Measurements from ENCODE around the gene ENO2.
A peak's percentile ranks its signal among the peaks of the same experiment; 100 is the strongest.

The ENO2 gene

GRCh38 chr12:6962285-6963015 lies 48.1 kb downstream of the ENO2 start:
- peak overlapping the region; percentile 47 for H3K27ac ChIP-seq (replicated peaks; ENCODE audit: low read length)
- H2AFZ ChIP-seq (ENCODE audit: low read length), result peak overlapping the region; percentile 86
- peak overlapping the region; percentile 56 for H3K9ac ChIP-seq (ENCODE audit: low read depth, low read length, poor library complexity)
- WGBS, 2 donors (ENCODE audit: extremely low coverage in 2 of 2, insufficient read length in 2 of 2, insufficient replicate concordance in 1 of 2), result no CpG with 5 or more reads among the region's 25 CpGs
- H2BK5ac ChIP-seq (ENCODE audit: low read length), result peak overlapping the region; percentile 67
- no peaks in the 10 kb centered on the region for H3K27me3 ChIP-seq (ENCODE audit: control insufficient read depth in 3 of 3, insufficient read depth in 3 of 3, low read depth in 1 of 3, low read length in 3 of 3)
- H3K9me3 ChIP-seq (replicated peaks in 1 of 2; ENCODE audit: control insufficient read depth in 2 of 2, insufficient read depth in 1 of 2, low read depth in 1 of 2, low read length in 2 of 2), result no peaks in the 10 kb centered on the region
- peak overlapping the region; percentile 83 for H2BK120ac ChIP-seq (ENCODE audit: low read depth, low read length)
- H2BK15ac ChIP-seq (ENCODE audit: low read length), result peak overlapping the region; percentile 98
- peak overlapping the region; percentile 99 for H3K18ac ChIP-seq (ENCODE audit: low read length)
- no peaks in the 10 kb centered on the region for H3K79me1 ChIP-seq (ENCODE audit: low read depth, low read length)
- H3K23ac ChIP-seq (ENCODE audit: low read depth, low read length, poor library complexity), result peak overlapping the region; percentile 70
- H3K36me3 ChIP-seq (replicated peaks in 1 of 2; ENCODE audit: control insufficient read depth in 2 of 2, insufficient read depth in 2 of 2, low read length in 2 of 2), result peaks cover 15 to 34% of the 10 kb centered on the region in 2 donors
- no peak overlapping the region for H3K4me2 ChIP-seq (ENCODE audit: insufficient read depth, low read length, poor library complexity, severe bottlenecking)
- no peak for DNase-seq (ENCODE audit: low spot score)
- peak overlapping the region; percentile 52 for H4K8ac ChIP-seq (ENCODE audit: low read depth, low read length)
- H2AK5ac ChIP-seq (ENCODE audit: low read depth, low read length), result peak overlapping the region; percentile 98
- H3K4ac ChIP-seq (ENCODE audit: low read length), result peak overlapping the region; percentile 77
- H3K4me1 ChIP-seq (ENCODE audit: control insufficient read depth in 2 of 2, insufficient read depth in 1 of 2, low read depth in 1 of 2, low read length in 2 of 2), result peaks cover 15 to 23% of the 10 kb centered on the region in 2 donors
- H3K14ac ChIP-seq (ENCODE audit: low read length), result peak overlapping the region; percentile 78
- peak overlapping the region; percentile 79 for H4K91ac ChIP-seq (ENCODE audit: low read depth, low read length, poor library complexity)
- peak overlapping the region in 1 of 2 donors; percentile 41 for H3K4me3 ChIP-seq (ENCODE audit: low read length in 2 of 2)
- peak overlapping the region; percentile 90 for H2BK12ac ChIP-seq (ENCODE audit: low read length)

- Histone ChIP-seq H3K79me1 (ENCODE audit: low read depth, low read length) (no peaks in the 10 kb centered on the region), H3K27me3 (ENCODE audit: control insufficient read depth in 3 of 3, insufficient read depth in 3 of 3, low read depth in 1 of 3, low read length in 3 of 3) (no peaks in the 10 kb centered on the region), H3K4me3 (ENCODE audit: low read length in 2 of 2) (no peak overlapping the region), H3K9ac (ENCODE audit: low read depth, low read length, poor library complexity) (peak overlapping the region; percentile 31), H2BK120ac (ENCODE audit: low read depth, low read length) (peak overlapping the region; percentile 83), H3K18ac (ENCODE audit: low read length) (peak overlapping the region; percentile 99), H3K36me3 (replicated peaks in 1 of 2; ENCODE audit: control insufficient read depth in 2 of 2, insufficient read depth in 2 of 2, low read length in 2 of 2) (peaks cover 22 to 41% of the 10 kb centered on the region in 2 donors), H3K4me1 (ENCODE audit: control insufficient read depth in 2 of 2, insufficient read depth in 1 of 2, low read depth in 1 of 2, low read length in 2 of 2) (peaks cover 15 to 23% of the 10 kb centered on the region in 2 donors), H2BK12ac (ENCODE audit: low read length) (peak overlapping the region; percentile 90), H4K91ac (ENCODE audit: low read depth, low read length, poor library complexity) (peak overlapping the region; percentile 79), H3K4ac (ENCODE audit: low read length) (peak overlapping the region; percentile 77), H2BK15ac (ENCODE audit: low read length) (peak overlapping the region; percentile 98), H3K4me2 (ENCODE audit: insufficient read depth, low read length, poor library complexity, severe bottlenecking) (no peak overlapping the region), H3K14ac (ENCODE audit: low read length) (peak overlapping the region; percentile 60), H3K27ac (replicated peaks; ENCODE audit: low read length) (no peak overlapping the region), H3K9me3 (replicated peaks in 1 of 2; ENCODE audit: control insufficient read depth in 2 of 2, insufficient read depth in 1 of 2, low read depth in 1 of 2, low read length in 2 of 2) (no peaks in the 10 kb centered on the region), H2BK5ac (ENCODE audit: low read length) (peak overlapping the region; percentile 67), H2AK5ac (ENCODE audit: low read depth, low read length) (peak overlapping the region; percentile 98), H4K8ac (ENCODE audit: low read depth, low read length) (no peak overlapping the region), H3K23ac (ENCODE audit: low read depth, low read length, poor library complexity) (peak overlapping the region; percentile 70), H2AFZ (ENCODE audit: low read length) (peak overlapping the region; percentile 86)
- WGBS, 2 donors (ENCODE audit: extremely low coverage in 2 of 2, insufficient read length in 2 of 2, insufficient replicate concordance in 1 of 2), result no CpG with 5 or more reads among the region's 32 CpGs
- no peak for DNase-seq (ENCODE audit: low spot score)
Observed at GRCh38 chr12:6963016-6963731, 48.8 kb downstream of the ENO2 start.

GRCh38 chr12:6963791-6964413 lies 49.5 kb downstream of the ENO2 start:
- no peak overlapping the region for H2BK15ac ChIP-seq (ENCODE audit: low read length)
- no peaks in the 10 kb centered on the region for H3K79me1 ChIP-seq (ENCODE audit: low read depth, low read length)
- H3K23ac ChIP-seq (ENCODE audit: low read depth, low read length, poor library complexity), result no peak overlapping the region
- no peak overlapping the region for H2BK12ac ChIP-seq (ENCODE audit: low read length)
- peaks cover 15 to 26% of the 10 kb centered on the region in 2 donors for H3K4me1 ChIP-seq (ENCODE audit: control insufficient read depth in 2 of 2, insufficient read depth in 1 of 2, low read depth in 1 of 2, low read length in 2 of 2)
- H3K9ac ChIP-seq (ENCODE audit: low read depth, low read length, poor library complexity), result no peak overlapping the region
- no peak overlapping the region for H3K27ac ChIP-seq (replicated peaks; ENCODE audit: low read length)
- no peak overlapping the region for H4K8ac ChIP-seq (ENCODE audit: low read depth, low read length)
- no peak overlapping the region for H3K4ac ChIP-seq (ENCODE audit: low read length)
- H3K18ac ChIP-seq (ENCODE audit: low read length), result no peak overlapping the region
- H4K91ac ChIP-seq (ENCODE audit: low read depth, low read length, poor library complexity), result no peak overlapping the region
- peaks cover 29 to 48% of the 10 kb centered on the region in 2 donors for H3K36me3 ChIP-seq (replicated peaks in 1 of 2; ENCODE audit: control insufficient read depth in 2 of 2, insufficient read depth in 2 of 2, low read length in 2 of 2)
- no peak overlapping the region for H2AK5ac ChIP-seq (ENCODE audit: low read depth, low read length)
- no peaks in the 10 kb centered on the region for H3K27me3 ChIP-seq (ENCODE audit: control insufficient read depth in 3 of 3, insufficient read depth in 3 of 3, low read depth in 1 of 3, low read length in 3 of 3)
- H2BK5ac ChIP-seq (ENCODE audit: low read length), result no peak overlapping the region
- H3K14ac ChIP-seq (ENCODE audit: low read length), result peak overlapping the region; percentile 67
- no peak overlapping the region for H3K4me2 ChIP-seq (ENCODE audit: insufficient read depth, low read length, poor library complexity, severe bottlenecking)
- DNase-seq (ENCODE audit: low spot score), result no peak
- H3K9me3 ChIP-seq (replicated peaks in 1 of 2; ENCODE audit: control insufficient read depth in 2 of 2, insufficient read depth in 1 of 2, low read depth in 1 of 2, low read length in 2 of 2), result no peaks in the 10 kb centered on the region
- H2AFZ ChIP-seq (ENCODE audit: low read length), result peak overlapping the region; percentile 27
- H2BK120ac ChIP-seq (ENCODE audit: low read depth, low read length), result no peak overlapping the region
- WGBS, 2 donors (ENCODE audit: extremely low coverage in 2 of 2, insufficient read length in 2 of 2, insufficient replicate concordance in 1 of 2), result no CpG with 5 or more reads among the region's 17 CpGs
- no peak overlapping the region for H3K4me3 ChIP-seq (ENCODE audit: low read length in 2 of 2)
